ENCODE measurements around the gene SRGAP1. TPM values are rescaled to one million over a fixed set of nuclear protein-coding genes. Genes with fewer than 3 reads are reported as not detected.

SRGAP1 gene
- total RNA-seq, 1 experiment from 2014 or later: 65.0 TPM

DNA sequence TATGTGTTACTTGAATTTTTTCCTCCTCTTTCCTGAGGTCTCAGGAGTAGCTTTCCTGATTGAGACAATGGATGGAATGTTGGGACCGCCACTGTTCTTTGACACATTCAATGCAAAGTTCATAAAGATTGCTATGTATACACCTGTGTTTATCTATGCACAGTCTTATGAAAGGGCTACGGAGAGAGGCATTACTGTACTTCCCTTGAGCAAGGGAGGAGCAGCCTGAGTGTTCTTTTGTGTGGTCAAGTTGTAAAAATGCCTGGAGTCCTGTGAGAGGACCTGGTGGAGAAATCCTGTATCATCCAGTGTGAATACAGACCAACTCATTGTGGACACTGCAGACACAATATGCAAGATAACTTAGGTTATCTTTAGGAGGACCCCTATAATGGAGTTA lies 1.2 kb downstream of the SRGAP1 start:
- no TSS peak for BruUV-seq (replicated peaks)
- Mint-ChIP-seq H3K27me3 (ENCODE audit: insufficient read depth, unreplicated experiment) (no peaks in the 10 kb centered on the region), H3K4me3 (ENCODE audit: unreplicated experiment) (peak overlapping the region; percentile 99), H3K36me3 (ENCODE audit: insufficient read depth, unreplicated experiment) (peaks cover 11% of the 10 kb centered on the region), H3K27ac (ENCODE audit: low read depth, unreplicated experiment) (peak overlapping the region; percentile 96), H3K9me3 (ENCODE audit: unreplicated experiment) (no peaks in the 10 kb centered on the region), H3K4me1 (ENCODE audit: insufficient read depth, unreplicated experiment) (peaks cover 25% of the 10 kb centered on the region)
- DNase-seq (ENCODE audit: unreplicated experiment): peak; percentile 64
- CTCF ChIA-PET: interaction anchor here (0.9 to 4.0 kb wide), 19 partner anchors 8 to 425 kb away, joined by 3 to 28 read pairs (median 9); no protein-coding TSS in a partner anchor
- TF ChIP-seq, protein P1, sequence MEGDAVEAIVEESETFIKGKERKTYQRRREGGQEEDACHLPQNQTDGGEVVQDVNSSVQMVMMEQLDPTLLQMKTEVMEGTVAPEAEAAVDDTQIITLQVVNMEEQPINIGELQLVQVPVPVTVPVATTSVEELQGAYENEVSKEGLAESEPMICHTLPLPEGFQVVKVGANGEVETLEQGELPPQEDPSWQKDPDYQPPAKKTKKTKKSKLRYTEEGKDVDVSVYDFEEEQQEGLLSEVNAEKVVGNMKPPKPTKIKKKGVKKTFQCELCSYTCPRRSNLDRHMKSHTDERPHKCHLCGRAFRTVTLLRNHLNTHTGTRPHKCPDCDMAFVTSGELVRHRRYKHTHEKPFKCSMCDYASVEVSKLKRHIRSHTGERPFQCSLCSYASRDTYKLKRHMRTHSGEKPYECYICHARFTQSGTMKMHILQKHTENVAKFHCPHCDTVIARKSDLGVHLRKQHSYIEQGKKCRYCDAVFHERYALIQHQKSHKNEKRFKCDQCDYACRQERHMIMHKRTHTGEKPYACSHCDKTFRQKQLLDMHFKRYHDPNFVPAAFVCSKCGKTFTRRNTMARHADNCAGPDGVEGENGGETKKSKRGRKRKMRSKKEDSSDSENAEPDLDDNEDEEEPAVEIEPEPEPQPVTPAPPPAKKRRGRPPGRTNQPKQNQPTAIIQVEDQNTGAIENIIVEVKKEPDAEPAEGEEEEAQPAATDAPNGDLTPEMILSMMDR (IDR thresholded peaks at IDR 0.05; ENCODE audit: unreplicated experiment): no peak
- POLR2A ChIA-PET: interaction anchor here (0.7 to 5.3 kb wide), 42 partner anchors 9 to 911 kb away, joined by 3 to 101 read pairs (median 6); partner anchors contain the start of genes KICS2 and TBK1
- intact Hi-C loops (cut with micrococcal nuclease): loop anchor here (1.0 to 5.0 kb wide), 5 partner anchors 59 to 259 kb away; no protein-coding TSS in a partner anchor

GRCh38 chr12:63846238-63846967 lies 1.9 kb downstream of the SRGAP1 start:
- TF ChIP-seq, protein P1 (IDR thresholded peaks at IDR 0.05; ENCODE audit: unreplicated experiment): peak; percentile 24
- ChIA-PET POLR2A (interaction anchor here (0.5 to 5.3 kb wide), 23 partner anchors 17 to 410 kb away, joined by 3 to 101 read pairs (median 5); partner anchors contain the start of gene KICS2), CTCF (interaction anchor here (0.6 to 4.0 kb wide), 9 partner anchors 44 to 740 kb away, joined by 3 to 28 read pairs (median 4); no protein-coding TSS in a partner anchor)
- Mint-ChIP-seq H3K27me3 (ENCODE audit: insufficient read depth, unreplicated experiment) (no peaks in the 10 kb centered on the region), H3K36me3 (ENCODE audit: insufficient read depth, unreplicated experiment) (peaks cover 11% of the 10 kb centered on the region), H3K4me1 (ENCODE audit: insufficient read depth, unreplicated experiment) (peaks cover 25% of the 10 kb centered on the region), H3K4me3 (ENCODE audit: unreplicated experiment) (peak overlapping the region; percentile 99), H3K9me3 (ENCODE audit: unreplicated experiment) (no peaks in the 10 kb centered on the region), H3K27ac (ENCODE audit: low read depth, unreplicated experiment) (peak overlapping the region; percentile 96)
- no TSS peak for BruUV-seq (replicated peaks)
- peak; percentile 43 for DNase-seq (ENCODE audit: unreplicated experiment)
- intact Hi-C loops (cut with micrococcal nuclease): loop anchor here (1.0 to 5.0 kb wide), 2 partner anchors 131 to 193 kb away; no protein-coding TSS in a partner anchor

DNA sequence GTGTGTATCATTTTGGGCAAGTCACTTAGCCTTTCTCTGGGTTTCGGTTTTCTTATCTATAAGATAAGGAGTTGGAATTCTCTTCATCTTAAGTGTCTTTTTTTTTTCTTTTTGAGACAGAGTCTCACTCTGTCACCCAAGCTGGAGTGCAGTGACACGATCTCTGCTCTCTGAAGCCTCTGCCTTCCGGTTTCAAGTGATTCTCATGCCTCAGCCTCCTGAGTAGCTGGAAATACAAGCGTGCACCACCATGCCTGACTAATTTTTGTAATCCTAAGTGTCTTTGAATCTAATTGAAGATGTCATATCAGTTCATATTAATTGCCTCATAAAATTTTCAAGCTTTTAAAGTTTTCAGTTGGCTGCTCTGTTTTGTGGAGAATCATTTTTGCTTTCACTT lies 4.0 kb downstream of the SRGAP1 start:
- peaks cover 11% of the 10 kb centered on the region for H3K36me3 Mint-ChIP-seq (ENCODE audit: insufficient read depth, unreplicated experiment)
- DNase-seq (ENCODE audit: unreplicated experiment): no peak
- no peaks in the 10 kb centered on the region for H3K9me3 Mint-ChIP-seq (ENCODE audit: unreplicated experiment)
- POLR2A ChIA-PET: interaction anchor here (0.6 to 2.0 kb wide), 5 partner anchors 15 to 331 kb away, joined by 3 to 4 read pairs (median 4); no protein-coding TSS in a partner anchor
- TF ChIP-seq, protein P1 (IDR thresholded peaks at IDR 0.05; ENCODE audit: unreplicated experiment): no peak
- no TSS peak for BruUV-seq (replicated peaks)
- CTCF ChIA-PET: interaction anchor here (0.8 kb wide), 1 partner anchor 333 kb away, joined by 3 read pairs; no protein-coding TSS in a partner anchor
- intact Hi-C loops (cut with micrococcal nuclease): loop anchor here (5.0 kb wide), 1 partner anchor 129 kb away; no protein-coding TSS in a partner anchor
- peak overlapping the region; percentile 51 for H3K27ac Mint-ChIP-seq (ENCODE audit: low read depth, unreplicated experiment)
- peak overlapping the region; percentile 99 for H3K4me3 Mint-ChIP-seq (ENCODE audit: unreplicated experiment)
- no peaks in the 10 kb centered on the region for H3K27me3 Mint-ChIP-seq (ENCODE audit: insufficient read depth, unreplicated experiment)
- H3K4me1 Mint-ChIP-seq (ENCODE audit: insufficient read depth, unreplicated experiment): peaks cover 25% of the 10 kb centered on the region

DNA sequence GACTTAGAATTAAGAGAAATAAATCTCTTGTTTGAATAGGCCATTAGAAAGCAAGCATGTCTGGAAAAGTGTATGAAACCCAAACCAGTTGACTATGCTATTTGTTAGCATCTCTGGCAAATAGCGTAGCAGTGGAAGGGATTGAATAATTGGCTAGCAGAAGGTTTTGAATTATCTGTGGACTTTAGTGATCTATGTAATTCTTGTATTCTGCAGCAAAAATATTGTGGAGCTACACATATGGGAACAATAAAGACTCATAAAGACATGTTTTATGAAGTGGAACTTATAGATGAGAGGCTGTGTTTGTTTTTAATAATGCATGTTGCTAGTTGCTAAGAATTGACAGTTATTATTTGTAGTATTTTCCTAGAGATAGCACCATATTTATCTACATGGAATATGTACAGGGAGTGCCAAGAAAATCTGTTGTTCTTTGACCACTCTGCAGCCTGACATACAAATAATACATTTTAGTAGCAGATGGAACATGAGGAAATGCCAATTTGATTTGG lies 4.7 kb downstream of the SRGAP1 start:
- Mint-ChIP-seq H3K4me3 (ENCODE audit: unreplicated experiment) (no peak overlapping the region), H3K27ac (ENCODE audit: low read depth, unreplicated experiment) (peak overlapping the region; percentile 51)
- DNase-seq (ENCODE audit: unreplicated experiment): no peak

More for the DNA sequence above, 4.7 kb downstream of the SRGAP1 start:
- peaks cover 25% of the 10 kb centered on the region for H3K4me1 Mint-ChIP-seq (ENCODE audit: insufficient read depth, unreplicated experiment)
- ChIA-PET POLR2A (interaction anchor here (0.6 to 2.0 kb wide), 4 partner anchors 14 to 97 kb away, joined by 3 to 4 read pairs (median 4); no protein-coding TSS in a partner anchor), CTCF (interaction anchor here (0.6 to 0.9 kb wide), 3 partner anchors 22 to 39 kb away, joined by 3 to 4 read pairs (median 4); no protein-coding TSS in a partner anchor)
- peaks cover 11% of the 10 kb centered on the region for H3K36me3 Mint-ChIP-seq (ENCODE audit: insufficient read depth, unreplicated experiment)
- BruUV-seq (replicated peaks): no TSS peak
- no peaks in the 10 kb centered on the region for H3K9me3 Mint-ChIP-seq (ENCODE audit: unreplicated experiment)
- H3K27me3 Mint-ChIP-seq (ENCODE audit: insufficient read depth, unreplicated experiment): no peaks in the 10 kb centered on the region
- TF ChIP-seq, protein P1 (IDR thresholded peaks at IDR 0.05; ENCODE audit: unreplicated experiment): no peak
- intact Hi-C loops (cut with micrococcal nuclease): loop anchor here (5.0 kb wide), 1 partner anchor 128 kb away; no protein-coding TSS in a partner anchor
